GM12892 (cell line): Measurements from ENCODE around the gene IBTK.

Source experiments
- POLR2A ChIP-seq: IDR thresholded peaks from 2 replicates; pipeline ENCODE4 v1.6.1; 2011; ENCODE audit warnings: low read depth, low read length, control low read depth
- POLR2AphosphoS5 ChIP-seq: IDR thresholded peaks from 2 replicates; pipeline ENCODE4 v1.6.1; 2011; ENCODE audit warnings: low read depth, low read length, control low read depth

DNA sequence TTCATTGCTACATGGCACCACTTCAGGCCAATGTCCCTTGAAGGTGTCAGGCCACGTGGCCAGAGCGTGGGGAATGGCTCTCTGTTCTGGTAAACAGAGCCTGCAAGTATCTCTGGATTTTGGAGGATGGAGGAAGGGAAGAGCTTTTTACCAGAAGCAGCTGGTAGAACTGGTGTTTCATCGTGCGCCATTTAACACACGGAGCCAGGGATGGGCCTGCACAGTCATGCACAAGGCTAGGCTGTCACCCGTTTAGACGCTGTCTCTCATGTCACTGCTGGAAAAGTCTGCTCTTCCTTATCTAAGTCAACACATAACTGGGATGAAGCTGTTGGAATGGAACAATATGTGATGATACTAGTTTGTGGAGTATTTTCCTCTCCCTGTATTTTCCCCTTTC, 123.9 kb downstream of the IBTK start:
- TF ChIP-seq POLR2AphosphoS5 (no peak), POLR2A (no peak)
